Urothelium cell line (cell line): ENCODE measurements around the gene TIMP3.

Experiments
- DNase-seq: peaks from one replicate; pipeline ENCODE4 v3.0.0; 2011; ENCODE audit warnings: low spot score, mixed read lengths
- FAIRE-seq: peaks from 2 replicates; lab custom pipeline; 2011; peaks lifted over from hg19 to GRCh38; lab: Jason Lieb, UNC

TIMP3 gene

GRCh38 chr22:32877196-32877595, 75.7 kb downstream of the TIMP3 start:
- FAIRE-seq (no peak), DNase-seq (no peak)

GRCh38 chr22:32879550-32879949, 78.0 kb downstream of the TIMP3 start:
- FAIRE-seq (no peak), DNase-seq (no peak)

- FAIRE-seq (no peak), DNase-seq (no peak)
Observed at GRCh38 chr22:32880061-32880460, 78.6 kb downstream of the TIMP3 start.

- FAIRE-seq, result no peak
- no peak for DNase-seq
Observed at GRCh38 chr22:32880505-32880892, 79.0 kb downstream of the TIMP3 start.

- no peak for FAIRE-seq
- no peak for DNase-seq
Observed at GRCh38 chr22:32880893-32881596, 79.5 kb downstream of the TIMP3 start.

GRCh38 chr22:32882360-32882755, 80.9 kb downstream of the TIMP3 start:
- FAIRE-seq, result no peak
- no peak for DNase-seq

- FAIRE-seq (no peak), DNase-seq (no peak)
Observed at GRCh38 chr22:32882774-32883530, 81.4 kb downstream of the TIMP3 start.

GRCh38 chr22:32887324-32887980, 85.9 kb downstream of the TIMP3 start:
- no peak for FAIRE-seq
- DNase-seq, result no peak

GRCh38 chr22:32888976-32889375, 87.5 kb downstream of the TIMP3 start:
- FAIRE-seq (no peak), DNase-seq (no peak)

GRCh38 chr22:32896891-32897290, 95.4 kb downstream of the TIMP3 start:
- no peak for FAIRE-seq
- no peak for DNase-seq

GRCh38 chr22:32897400-32897799, 95.9 kb downstream of the TIMP3 start:
- FAIRE-seq (no peak), DNase-seq (no peak)

- no peak for DNase-seq
- FAIRE-seq, result peak; percentile 20
Observed at GRCh38 chr22:32900886-32901635, 99.6 kb downstream of the TIMP3 start.

GRCh38 chr22:32901925-32902324, 100.4 kb downstream of the TIMP3 start:
- no peak for DNase-seq

GRCh38 chr22:32903507-32903906, 102.0 kb downstream of the TIMP3 start:
- DNase-seq (no peak), FAIRE-seq (peak; percentile 30)

More at GRCh38 chr22:32901925-32902324, 100.4 kb downstream of the TIMP3 start:
- FAIRE-seq, result no peak

GRCh38 chr22:32904044-32904443, 102.5 kb downstream of the TIMP3 start:
- DNase-seq (peak; percentile 58), FAIRE-seq (peak; percentile 52)

GRCh38 chr22:32905400-32905799, 103.9 kb downstream of the TIMP3 start:
- no peak for FAIRE-seq
- no peak for DNase-seq

- DNase-seq, result no peak
- FAIRE-seq, result no peak
Observed at GRCh38 chr22:32909581-32910428, 108.3 kb downstream of the TIMP3 start.

GRCh38 chr22:32910429-32910772, 108.9 kb downstream of the TIMP3 start:
- DNase-seq, result no peak
- FAIRE-seq, result no peak

GRCh38 chr22:32911503-32911902, 110.0 kb downstream of the TIMP3 start:
- no peak for DNase-seq
- FAIRE-seq, result no peak
